GM18858 (cell line): ENCODE measurements around the gene CABLES1.

Source experiments
- ATAC-seq: cut with Tn5 transposase; IDR thresholded peaks from one replicate; pipeline ENCODE4 v1.9.1; 2021; ENCODE audit not compliant: unreplicated experiment

Gene CABLES1

GRCh38 chr18:23189768-23190661, 54.7 kb downstream of the CABLES1 start:
- no peak for ATAC-seq

GRCh38 chr18:23191232-23191631, 55.9 kb downstream of the CABLES1 start:
- no peak for ATAC-seq

- no peak for ATAC-seq
Observed at GRCh38 chr18:23193742-23194141, 58.5 kb downstream of the CABLES1 start.

GRCh38 chr18:23194155-23194996, 59.1 kb downstream of the CABLES1 start:
- ATAC-seq: no peak

- no peak for ATAC-seq
Observed at GRCh38 chr18:23194997-23195957, 60.0 kb downstream of the CABLES1 start.

GRCh38 chr18:23196119-23197007, 61.1 kb downstream of the CABLES1 start:
- ATAC-seq: no peak

GRCh38 chr18:23198217-23198845, 63.0 kb downstream of the CABLES1 start:
- ATAC-seq: no peak

- no peak for ATAC-seq
Observed at GRCh38 chr18:23200756-23201155, 65.5 kb downstream of the CABLES1 start.

- no peak for ATAC-seq
Observed at GRCh38 chr18:23201741-23202140, 66.5 kb downstream of the CABLES1 start.

- no peak for ATAC-seq
Observed at GRCh38 chr18:23203891-23204432, 68.7 kb downstream of the CABLES1 start.

GRCh38 chr18:23204589-23205235, 69.4 kb downstream of the CABLES1 start:
- ATAC-seq: no peak

- ATAC-seq: no peak
Observed at GRCh38 chr18:23205980-23206379, 70.7 kb downstream of the CABLES1 start.

- no peak for ATAC-seq
Observed at GRCh38 chr18:23207191-23207955, 72.1 kb downstream of the CABLES1 start.

GRCh38 chr18:23207994-23208393, 72.7 kb downstream of the CABLES1 start:
- no peak for ATAC-seq

- ATAC-seq: no peak
Observed at GRCh38 chr18:23208600-23208999, 73.3 kb downstream of the CABLES1 start.

GRCh38 chr18:23209031-23209430, 73.7 kb downstream of the CABLES1 start:
- ATAC-seq: no peak

GRCh38 chr18:23209796-23210195, 74.5 kb downstream of the CABLES1 start:
- no peak for ATAC-seq

GRCh38 chr18:23210526-23210925, 75.2 kb downstream of the CABLES1 start:
- ATAC-seq: no peak
